Stimulated activated CD8-positive, alpha-beta memory T cell treated with anti-CD3 and anti-CD28 coated beads, Interleukin-2, amount 100 ng/mL, for 1 hour (primary cell): ENCODE measurements around the gene VSX1.

ENCODE experiments used
- DNase-seq, 2 donors: peaks; one replicate each; pipeline ENCODE4 v3.0.0-alpha.2; 2020; ENCODE audit warnings: low read depth in 2 of 2

The VSX1 gene

DNA sequence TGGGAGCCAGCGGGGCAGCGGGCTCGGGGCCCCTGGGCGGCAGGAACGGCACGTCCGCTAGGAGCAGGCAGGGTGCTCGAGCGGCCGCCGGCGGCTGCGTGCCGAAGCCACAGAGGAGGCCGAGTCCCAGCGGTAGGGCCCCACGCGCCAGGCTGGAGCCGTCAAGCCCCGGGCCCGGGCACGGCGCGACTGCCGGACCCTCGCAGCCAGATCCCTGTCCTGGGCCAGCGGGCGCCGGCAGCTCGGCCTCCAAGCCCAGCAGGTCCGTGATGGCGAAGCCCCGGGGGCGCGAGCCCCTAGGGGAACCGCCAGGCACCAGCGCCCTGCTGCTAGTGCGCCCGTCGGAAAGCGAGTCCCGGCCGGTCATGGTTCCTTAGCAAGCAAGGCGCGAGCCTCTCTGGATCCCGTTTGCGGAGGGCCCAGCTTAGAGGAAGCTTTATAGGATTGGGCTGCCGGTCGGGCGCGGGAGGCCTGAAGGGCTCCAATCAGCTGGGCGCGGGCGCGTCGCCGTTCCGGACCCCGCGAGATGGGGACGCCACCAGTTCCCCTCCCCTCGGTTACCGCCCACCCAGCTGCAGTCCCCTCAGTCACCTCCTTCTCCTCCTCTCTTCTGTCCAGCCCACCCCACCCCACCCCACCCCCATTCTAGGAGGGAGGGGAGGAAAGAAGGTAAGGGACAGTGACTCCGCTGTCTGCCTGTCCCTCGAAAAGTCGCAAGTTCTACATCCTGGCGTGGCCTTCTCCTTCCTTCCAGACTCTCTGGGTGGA, at the start of gene VSX1:
VSX1 (minus strand) TSS at position 412 of the 768 bp plus-strand sequence; CDS start at position 367, 45 bp downstream.
- DNase-seq, result no peak

DNA sequence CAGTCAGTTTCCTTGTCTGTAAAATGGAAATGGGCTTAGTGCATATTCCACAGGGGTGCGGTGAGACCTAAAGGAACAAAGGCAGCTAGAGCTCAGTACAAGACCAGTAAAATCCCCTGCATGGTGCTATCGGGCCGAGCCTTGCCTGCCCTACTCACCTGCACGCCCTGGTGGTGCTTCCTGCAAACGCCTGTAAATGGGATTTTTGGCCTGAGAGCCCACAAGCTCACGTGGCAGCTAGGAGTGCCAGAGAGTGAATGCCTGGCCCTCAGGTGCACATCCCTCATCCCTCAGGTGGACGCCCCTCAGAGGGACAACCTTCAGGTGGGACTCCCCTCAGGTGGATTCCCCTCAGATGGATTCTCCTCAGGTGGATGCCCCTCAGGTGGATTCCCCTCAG, 48.0 kb upstream of the VSX1 start:
- no peak for DNase-seq

DNA sequence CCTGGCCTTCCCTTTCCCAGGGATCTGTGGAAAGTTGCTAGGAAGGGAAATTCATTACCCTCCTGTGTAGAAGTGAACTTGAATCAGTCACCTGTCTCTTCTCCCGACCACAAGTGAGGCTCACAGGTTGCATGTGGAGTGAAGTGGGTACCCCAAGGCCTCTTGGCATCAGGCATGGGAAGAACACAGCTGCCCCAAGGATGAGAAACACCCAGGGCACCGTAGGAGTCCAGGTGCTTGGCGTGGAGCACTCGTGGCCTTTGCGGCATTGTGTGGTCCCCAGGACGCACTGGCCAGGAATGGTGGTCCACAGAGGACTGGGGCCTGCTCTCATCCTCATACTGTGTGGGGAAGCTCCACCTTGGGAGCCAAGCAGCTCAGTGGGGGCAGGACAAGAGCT, 47.5 kb upstream of the VSX1 start:
- no peak for DNase-seq

DNA sequence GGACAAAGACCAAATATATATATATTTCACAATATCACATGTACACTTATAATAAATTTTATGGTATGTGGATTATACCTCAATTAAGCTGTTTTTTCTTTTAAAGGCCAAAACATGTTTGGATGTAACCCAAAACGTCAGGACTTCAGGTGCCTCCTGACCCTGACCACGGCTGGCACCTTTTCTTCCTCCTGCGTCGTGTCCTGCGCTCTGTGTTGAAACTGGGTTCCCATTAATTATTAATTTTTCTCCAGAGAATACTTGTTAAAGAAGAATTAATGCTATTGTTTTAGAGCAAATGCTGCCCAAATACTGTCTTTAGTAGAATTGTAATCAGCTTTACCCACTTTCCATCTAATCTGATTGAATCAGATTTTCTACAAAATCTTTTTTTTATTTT, 46.7 kb upstream of the VSX1 start:
- no peak for DNase-seq

DNA sequence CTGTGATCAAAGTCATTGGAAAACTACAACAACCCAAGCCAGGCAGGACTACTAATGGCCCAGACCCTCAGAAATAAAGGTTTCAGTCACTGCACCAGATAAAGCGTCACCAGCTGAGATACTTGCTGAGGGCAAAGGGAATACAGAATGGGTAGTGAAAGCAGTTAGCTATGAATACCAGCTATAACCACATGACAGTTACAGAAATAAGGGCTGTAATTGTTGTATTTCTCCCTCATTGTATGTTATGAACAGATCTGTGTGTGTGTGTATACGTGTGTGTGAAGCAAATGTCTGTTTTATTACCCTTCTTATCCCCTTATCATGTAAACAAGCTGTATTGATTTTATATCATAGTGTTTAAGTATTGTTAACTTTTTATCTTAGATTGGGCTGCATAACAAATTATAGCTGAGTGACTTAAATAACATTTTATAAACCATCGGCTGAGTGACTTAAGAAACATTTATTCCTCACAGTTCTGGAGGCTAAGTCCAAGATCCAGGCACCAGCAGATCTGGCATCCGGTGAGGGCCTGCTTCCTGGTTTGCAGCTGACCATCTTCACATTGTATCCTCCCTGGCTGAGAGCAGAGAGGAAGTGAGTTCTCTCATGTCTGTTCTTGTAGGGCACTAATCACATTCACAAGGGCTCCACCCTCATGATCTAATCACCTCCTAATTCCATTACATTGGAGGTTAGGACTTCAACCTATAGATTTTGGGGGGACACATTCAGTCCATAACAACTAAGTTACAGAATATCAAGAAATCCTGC, 46.0 kb upstream of the VSX1 start:
- no peak for DNase-seq

DNA sequence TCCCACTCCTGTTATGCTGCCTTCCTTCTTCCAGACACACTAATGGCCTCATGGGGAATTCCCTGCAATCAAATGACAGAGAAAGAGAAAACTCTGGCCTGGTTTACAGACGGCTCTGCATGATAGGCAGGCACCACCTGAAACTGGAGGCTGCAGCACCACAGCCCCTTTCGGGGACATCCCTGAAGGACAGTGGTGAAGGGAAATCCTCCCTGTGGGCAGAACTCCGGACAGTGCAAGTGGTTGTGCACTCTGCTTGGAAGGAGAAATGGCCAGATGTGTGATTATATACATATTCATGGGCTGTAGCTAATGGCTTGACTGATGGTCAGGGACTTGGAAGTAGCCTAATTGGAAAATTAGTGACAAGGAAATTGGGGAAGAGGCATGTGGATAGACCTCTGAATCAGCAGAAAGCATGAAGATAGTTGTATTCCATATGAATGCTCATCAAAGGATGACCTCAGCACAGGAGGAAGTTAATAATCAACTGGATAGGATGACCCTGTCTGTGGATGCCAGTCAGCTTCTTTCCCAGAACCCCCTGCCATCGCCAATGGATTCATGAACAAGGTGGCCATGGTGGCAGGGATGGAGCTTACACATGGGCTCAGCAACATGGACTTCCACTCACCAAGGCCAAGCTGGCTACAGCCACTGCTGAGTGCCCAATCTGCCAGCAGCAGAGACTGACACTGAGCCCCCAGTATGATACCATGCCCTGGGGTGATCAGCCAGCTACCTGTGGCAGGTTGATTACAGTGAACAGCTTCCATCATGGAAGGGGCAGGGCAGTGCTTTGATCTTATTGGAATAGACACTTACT, 44.5 kb upstream of the VSX1 start:
- DNase-seq, result no peak

DNA sequence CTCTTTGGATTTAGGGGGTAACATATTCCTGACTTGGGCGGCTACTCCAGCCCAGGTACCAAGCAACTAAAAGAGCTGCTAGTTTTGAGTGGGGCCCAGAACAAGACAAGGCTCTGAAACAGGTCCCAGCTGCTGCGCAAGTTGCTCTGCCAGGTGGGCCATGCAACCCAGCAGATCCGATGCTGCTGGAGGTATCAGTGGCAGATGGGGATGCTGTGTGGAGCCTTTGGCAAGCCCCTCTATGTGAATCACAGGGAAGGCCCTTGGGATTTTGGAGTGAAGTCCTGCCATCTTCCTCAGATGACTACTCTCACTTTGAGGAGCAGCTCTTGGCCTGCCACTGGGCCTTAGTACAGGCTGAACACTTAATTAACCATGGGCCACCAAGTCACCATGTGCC, 43.7 kb upstream of the VSX1 start:
- no peak for DNase-seq

DNA sequence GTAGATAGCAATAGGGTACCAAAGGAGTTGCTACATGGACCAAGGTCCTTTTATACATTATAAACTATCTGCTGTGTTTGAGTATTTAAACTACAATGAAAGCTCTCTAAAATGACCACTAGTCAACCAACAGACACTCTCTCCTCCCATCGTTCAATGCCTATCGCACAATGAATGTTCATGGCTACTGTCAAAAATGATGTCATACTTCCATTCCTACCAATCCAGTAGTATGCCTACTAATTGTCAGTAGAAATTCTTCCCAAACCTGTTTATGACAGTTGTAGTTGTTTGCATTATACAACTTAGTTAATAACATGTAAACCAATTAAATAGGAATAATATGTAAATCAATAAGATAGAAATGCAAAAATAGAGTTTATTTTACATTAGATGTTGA, 39.0 kb upstream of the VSX1 start:
- no peak for DNase-seq

DNA sequence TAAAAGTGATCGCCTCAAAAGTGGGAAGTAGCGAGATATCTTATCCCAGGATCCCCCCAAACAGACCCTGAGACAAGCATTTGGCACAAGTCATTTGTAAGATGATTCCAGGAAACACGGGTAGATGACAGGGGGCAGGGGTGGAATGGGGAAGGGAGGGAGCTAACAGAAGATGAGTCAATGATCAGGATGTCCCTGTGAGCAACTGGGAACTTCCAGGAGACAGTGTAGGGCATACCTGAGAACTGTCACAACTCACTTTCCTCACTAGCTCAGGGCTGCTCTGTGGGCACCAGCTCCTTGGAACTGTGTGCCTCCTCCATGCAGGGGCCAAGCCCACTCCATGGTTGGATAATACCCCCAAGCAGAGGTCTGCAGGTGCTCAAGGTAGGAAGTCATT, 38.5 kb upstream of the VSX1 start:
- no peak for DNase-seq

DNA sequence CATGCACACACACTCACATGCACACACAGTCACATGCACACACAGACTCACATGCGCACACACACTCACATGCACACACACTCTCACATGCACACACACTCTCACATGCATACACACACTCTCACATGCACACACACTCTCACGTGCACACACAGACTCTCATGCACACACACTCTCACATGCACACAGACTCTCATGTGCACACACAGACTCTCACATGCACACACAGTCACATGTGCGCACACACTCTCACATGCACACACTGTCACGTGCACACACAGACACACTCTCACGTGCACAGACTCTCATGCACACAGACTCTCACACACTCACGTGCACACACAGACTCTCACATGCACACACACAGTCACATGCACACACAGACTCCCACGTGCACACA, 36.6 kb upstream of the VSX1 start:
- no peak for DNase-seq

DNA sequence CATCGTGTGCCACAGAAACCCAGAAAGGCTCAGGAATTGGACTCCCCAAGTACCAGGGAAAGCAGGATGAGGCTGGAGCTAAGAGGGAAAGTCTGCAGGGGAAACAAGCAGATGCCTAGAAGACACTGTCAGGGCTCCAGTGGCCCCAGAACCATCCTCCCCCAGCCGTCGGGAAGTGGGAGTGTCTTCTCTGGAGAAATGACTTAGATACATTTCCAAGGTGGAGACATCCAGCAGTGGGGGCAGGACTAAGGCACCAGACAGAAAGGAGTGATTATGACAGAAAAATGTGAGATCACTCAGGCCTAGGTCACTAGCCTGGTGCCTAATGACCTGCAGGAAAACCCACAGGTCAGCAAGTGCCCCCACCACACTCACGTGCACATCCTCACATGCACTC, 36.0 kb upstream of the VSX1 start:
- no peak for DNase-seq

DNA sequence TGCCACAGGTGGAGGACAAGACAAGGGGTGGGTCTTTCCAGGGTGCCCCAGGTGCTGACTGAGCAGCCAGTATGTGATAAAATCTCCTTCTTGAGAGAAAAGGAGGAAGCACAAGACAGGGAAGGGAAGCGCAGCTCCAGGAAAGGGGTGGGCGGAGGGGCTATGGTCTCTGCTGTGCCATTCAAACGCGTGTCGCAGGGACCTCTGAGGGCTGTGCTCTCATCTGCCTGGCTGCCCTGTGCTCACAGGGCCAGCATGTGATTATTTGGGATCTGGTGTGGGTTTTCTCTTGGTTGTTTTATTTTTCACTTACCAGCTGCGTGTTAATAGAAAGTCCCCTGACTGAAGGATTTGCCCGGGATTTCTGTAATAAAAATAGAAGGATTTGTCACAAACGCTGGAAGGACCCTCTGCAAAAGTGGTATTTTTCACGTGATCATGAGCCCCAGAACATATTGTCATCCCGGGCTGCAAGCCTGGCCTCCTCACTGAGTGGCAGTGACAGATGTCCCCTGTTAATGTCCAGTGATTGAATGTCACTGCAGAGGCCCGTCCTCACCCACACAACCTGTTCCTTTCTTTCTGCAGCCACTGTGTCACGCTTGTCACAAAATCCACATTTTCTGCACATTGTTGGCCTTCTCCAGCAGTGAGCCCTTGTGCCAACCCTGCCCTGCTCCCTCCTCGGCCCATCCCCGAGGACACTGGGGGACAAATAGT, 35.0 kb upstream of the VSX1 start:
- DNase-seq, result no peak

DNA sequence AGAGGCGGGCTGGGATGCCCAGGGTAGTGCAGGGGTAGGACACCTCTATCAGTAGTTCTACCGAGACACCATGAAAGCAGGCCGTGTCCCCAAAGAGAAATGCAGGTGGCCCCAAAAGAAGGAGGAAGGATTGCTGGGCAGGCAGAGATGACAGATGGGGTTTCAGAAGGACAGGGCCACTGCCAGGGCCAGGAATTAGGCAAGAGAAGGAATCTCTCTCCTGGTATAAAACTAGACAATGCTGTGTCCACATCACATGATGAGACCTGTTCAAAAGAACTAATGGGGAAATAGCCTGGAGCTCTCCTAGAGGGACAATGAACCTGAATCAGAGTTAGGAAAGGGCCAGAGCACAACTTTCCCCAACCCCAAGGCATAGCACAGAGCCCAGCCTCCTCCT, 21.6 kb upstream of the VSX1 start:
- DNase-seq, result no peak

DNA sequence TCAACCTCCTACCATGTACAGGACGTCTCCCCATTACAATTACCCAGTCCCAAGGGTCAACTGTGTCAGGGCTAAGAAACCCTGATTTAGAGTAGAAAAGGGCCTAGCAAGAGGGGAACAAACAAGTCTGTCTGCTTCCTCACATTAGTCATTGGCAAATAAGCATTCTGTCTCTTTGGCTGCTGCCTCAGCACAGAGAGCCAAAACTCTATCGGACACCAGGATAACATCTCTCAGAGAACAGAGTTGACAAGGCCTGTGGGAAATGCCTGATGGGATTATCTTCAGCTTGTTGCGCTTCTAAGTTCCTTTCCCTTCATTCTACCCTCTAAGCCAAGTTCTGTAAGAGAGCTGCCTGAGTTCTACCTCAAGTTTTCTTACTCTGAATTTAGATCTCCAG, 19.0 kb upstream of the VSX1 start:
- no peak for DNase-seq

DNA sequence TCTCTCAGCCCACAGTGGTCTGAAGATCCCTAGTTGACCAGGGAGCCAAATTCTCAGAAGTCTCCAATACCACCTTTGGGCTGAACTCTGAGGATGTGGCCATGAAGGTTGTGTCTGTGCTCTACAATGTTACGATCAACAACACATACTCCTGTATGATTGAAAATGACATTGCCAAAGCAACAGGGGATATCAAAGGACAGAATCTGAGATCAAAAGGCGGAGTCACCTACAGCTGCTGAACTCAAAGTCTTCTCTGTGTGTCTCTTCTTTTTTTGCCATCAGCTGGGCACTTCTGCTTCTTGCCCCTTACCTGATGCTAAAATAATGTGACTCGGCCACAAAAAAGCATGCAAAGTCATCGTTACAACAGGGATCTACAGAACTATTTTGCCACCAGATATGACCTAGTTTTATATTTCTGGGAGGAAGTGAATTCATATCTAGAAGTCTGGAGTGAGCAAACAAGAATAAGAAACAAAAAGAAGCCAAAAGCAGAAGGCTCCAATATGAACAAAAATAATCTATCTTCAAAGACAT, 17.7 kb upstream of the VSX1 start:
- no peak for DNase-seq

DNA sequence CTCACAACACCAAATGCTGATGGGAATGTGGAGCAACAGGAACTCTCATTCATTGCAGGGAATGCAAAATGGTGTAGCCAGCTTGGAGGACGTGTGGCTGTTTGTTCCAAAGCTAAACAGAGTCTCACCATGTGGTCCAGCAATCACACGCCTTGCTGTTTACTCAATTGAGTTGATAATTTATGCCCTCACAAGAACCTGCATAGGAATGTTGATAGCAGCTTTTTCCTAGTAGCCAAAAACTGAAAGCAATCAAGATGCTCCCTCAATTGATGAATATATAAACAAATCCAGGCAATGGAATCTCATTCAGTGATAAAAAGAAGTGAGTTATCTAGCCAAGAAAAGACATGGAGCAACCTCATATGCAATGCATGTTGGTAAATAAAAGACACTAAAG, 15.6 kb upstream of the VSX1 start:
- no peak for DNase-seq

DNA sequence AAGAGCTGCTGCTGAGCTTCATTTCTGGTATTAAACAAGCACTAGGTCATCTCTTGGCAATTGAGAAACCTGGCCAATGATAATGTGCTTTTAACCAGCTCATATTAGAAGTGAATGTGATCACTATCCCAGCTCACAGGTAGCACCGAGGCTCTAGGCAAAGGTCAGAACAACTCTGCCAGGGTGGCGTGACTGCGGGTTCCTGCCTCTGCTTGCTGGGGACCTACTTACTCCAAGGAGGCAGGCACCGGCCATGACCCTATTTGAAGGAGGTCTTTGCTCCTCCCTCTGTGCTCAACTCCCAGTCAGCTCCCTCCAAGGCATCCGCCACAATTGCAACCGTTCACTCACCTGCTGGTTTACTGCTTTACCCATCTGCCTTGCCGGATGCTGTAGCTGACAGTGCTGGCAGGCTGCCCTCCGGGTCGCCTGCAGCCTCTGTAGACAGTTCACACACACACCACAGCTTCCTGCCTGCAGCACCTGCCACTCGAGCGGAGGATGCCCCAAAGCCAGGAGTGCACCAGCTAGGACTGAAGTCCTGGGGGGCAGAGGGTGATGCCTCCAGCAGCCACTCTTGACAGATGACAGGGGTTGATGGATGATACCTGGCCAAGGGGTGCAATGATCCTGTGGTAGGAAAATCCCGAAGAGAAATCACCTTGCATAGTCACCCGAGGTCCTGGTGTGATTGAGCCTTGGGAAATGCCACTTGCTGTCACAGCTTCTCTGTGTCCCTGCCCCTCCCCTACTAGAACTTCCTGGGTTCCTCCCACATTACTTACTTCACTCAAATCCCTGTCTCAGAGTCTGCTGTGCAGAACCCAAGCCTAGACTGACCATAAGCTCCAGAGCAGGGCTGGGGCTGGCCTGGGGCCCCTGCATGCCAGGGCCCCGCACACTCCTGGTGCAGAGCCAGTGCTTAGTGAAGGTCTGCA, 8.8 kb upstream of the VSX1 start:
- DNase-seq, result peak; percentile 45 to 48

DNA sequence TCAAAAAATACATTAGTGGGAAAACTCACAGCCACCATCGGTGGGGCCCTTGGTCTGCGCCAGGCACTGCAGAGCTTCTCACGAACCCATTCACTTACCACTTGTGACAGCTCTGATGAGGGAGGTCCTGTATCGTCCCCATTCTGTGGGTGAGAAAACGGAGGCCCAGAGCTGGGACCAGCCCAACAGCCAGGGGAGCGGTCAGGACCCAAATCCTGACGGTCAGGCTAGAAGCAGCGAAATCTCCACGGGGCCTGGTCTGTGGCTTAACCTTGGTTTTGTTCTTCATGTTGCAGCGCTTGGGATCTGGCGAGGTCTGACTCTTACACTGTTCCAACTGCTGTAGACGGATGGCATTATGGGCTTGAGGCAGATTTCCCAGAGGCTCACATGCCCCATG, 7.7 kb upstream of the VSX1 start:
- DNase-seq, result no peak

DNA sequence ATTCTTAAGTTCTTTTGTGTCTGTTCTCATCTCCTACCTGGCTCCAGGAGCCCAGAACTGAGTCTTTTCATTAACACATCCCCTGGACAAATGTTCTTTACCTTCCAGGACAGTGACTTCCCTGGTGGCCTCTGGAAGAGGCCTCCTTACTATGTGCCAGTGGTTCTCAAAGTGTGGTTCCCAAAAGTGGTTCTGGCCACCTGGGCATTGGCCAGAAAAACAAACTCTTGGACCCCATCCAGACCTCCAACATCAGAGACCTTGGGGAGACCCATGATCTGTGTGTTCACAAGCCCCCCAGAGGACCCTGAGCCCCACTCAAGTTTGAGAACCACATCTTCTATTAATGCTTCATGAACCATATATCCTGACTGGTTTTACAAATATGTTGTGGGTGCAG, 7.2 kb upstream of the VSX1 start:
- no peak for DNase-seq

DNA sequence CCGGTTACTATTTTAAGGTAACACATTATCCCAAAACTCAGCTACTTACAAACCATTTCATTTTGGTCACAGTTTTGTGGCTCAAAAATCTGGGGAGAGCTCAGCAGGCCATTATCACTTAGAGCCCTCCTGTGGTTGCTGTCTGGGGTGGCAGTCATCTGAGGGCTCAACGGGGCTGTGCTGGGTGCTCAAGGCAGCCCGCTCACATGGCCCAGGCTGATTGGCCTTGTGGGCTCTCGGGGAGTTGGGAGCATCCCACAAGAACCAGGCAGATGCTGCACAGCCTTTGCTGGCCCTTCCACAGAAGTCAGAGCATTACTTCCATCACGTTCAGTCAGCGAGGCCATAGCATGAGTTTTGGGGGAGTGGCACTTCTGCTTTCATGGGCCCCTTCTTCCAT, 6.3 kb upstream of the VSX1 start:
- no peak for DNase-seq
